Kidney epithelial cell (primary cell): Measurements from ENCODE around the gene TAF7L. TPM values are rescaled to one million over a fixed set of nuclear protein-coding genes. Genes with fewer than 3 reads are reported as not detected.
A peak's percentile ranks its signal among the peaks of the same experiment; 100 is the strongest.
"Not testable (repeated sequence)": the region's sequence is repeated elsewhere in the genome, so short reads cannot be mapped to it uniquely, and the experiment has no call there.

Source experiments
- DNase-seq: peaks from one replicate; pipeline ENCODE4 v3.0.0-alpha.2; 2010; ENCODE audit warnings: low read depth
- H3K27me3 ChIP-seq: 2 replicates; pipeline ENCODE4 v1.6.0; 2011; ENCODE audit warnings: low read length; ENCODE audit not compliant: control insufficient read depth, insufficient read depth
- H3K36me3 ChIP-seq: 2 replicates; pipeline ENCODE4 v1.5.1; 2011; ENCODE audit warnings: low read length; ENCODE audit not compliant: control insufficient read depth, insufficient read depth
- H3K4me3 ChIP-seq: 2 replicates; pipeline ENCODE4 v1.5.1; 2011; ENCODE audit warnings: low read depth, mild to moderate bottlenecking, control low read depth, low read length
- CTCF ChIP-seq: IDR thresholded peaks from 2 replicates; pipeline ENCODE4 v1.5.1; 2011; ENCODE audit warnings: mild to moderate bottlenecking, moderate library complexity, low read length, control low read depth, inconsistent platforms; ENCODE audit not compliant: insufficient read depth, poor library complexity, severe bottlenecking
- total RNA-seq: library from RNA; depleted of rRNA; stranded (reverse); fragments of >200 nt; gene quantifications from 2 replicates; pipeline ENCODE4 v1.2.3, GENCODE V29; 2015

The TAF7L gene
- 0.27 and 0.33 TPM in 2 replicates for total RNA-seq

GRCh38 chrX:101290957-101291603, at the start of gene TAF7L:
Gene TAF7L, minus strand, starts transcription at chrX:101291334. Its CDS starts 3,791 bp downstream, at chrX:101287543.
- no peaks in the 10 kb centered on the region for H3K36me3 ChIP-seq
- peak within 1 kb of the TSS; percentile 17 for H3K4me3 ChIP-seq
- no peak for DNase-seq
- H3K27me3 ChIP-seq, result no peaks in the 10 kb centered on the region
- no peak for TF ChIP-seq CTCF

GRCh38 chrX:101337776-101338271, 46.7 kb upstream of the TAF7L start:
- no peak overlapping the region for H3K4me3 ChIP-seq
- H3K27me3 ChIP-seq, result no peaks in the 10 kb centered on the region
- DNase-seq, result no peak
- no peaks in the 10 kb centered on the region for H3K36me3 ChIP-seq
- TF ChIP-seq CTCF, result no peak

DNA sequence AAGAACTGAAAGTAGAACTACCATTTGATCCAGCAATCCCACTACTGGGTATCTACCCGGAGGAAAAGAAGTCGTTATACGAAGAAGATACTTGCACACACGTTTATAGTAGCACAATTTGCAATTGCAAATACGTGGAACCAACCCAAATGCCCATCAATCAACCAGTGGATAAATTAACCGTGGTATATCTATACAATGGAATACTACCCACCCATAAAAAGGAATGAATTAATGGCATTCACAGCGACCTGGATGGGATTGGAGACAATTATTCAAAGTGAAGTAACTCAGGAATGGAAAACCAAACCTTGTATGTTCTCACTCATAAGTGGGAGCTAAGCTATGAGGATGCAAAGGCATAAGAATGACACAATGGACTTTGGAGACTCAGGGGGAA, 43.2 kb upstream of the TAF7L start:
- H3K4me3 ChIP-seq, H3K36me3 ChIP-seq, H3K27me3 ChIP-seq, DNase-seq: not testable (repeated sequence)

DNA sequence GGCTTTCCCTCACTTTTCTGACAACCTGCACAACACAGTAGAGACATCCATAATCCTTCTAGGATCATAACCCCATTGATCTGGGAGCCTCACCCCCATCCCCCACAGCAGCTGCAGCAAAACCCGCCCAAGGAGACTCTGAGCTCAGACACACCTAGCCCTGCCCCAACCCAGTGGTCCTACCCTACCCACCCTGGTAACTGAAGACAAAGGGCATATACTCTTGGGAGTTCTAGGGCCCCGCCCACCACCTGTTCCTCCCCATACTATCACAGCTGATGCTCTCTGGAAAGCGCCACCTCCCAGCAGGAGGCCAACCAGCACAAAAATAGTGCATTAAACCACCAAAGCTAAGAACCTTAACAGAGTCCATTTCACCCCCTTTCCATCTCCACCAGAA, 35.5 kb upstream of the TAF7L start:
- DNase-seq, H3K27me3 ChIP-seq, H3K4me3 ChIP-seq, H3K36me3 ChIP-seq: not testable (repeated sequence)

DNA sequence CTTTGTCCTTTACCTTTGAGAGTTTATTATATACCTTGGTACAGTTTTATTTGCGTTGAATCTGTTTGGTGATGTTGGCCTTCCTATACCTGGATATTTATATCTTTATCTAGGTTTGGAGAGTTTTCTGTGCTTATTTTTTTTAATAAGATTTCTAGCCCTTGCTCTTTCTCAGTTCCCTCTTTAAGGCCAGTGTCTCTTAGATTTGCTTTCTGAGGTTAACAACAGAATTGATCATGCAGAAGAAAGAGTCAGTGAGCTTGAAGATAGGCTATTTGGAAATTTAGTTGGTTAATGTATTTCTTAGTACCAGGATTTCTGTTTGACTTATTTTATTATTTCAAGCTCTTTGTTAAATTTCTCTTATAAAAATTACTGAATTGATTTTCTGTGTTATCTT, 12.7 kb upstream of the TAF7L start:
- no peak overlapping the region for H3K4me3 ChIP-seq
- TF ChIP-seq CTCF, result no peak
- H3K27me3 ChIP-seq, result no peaks in the 10 kb centered on the region
- no peaks in the 10 kb centered on the region for H3K36me3 ChIP-seq
- no peak for DNase-seq

DNA sequence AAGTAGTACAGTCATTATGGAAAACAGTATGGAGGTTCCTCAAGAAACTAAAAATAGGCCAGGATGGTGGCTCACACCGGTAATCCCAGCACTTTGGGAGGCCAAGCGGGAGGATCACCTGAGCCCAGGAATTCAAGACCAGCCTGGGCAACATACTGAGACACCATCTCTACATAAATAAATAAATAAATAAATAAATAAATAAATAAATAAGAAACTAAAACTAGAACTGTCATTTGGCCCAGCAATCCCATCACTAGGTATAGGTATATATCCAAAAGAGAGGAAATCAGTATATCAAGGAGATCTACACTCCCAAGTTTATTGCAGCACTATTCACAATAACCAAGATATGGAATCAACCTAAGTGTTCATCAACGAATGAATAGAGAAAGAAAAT, 4.5 kb upstream of the TAF7L start:
- H3K27me3 ChIP-seq, DNase-seq, H3K4me3 ChIP-seq, H3K36me3 ChIP-seq: not testable (repeated sequence)

GRCh38 chrX:101287402-101287801, 3.7 kb downstream of the TAF7L start:
- Histone ChIP-seq H3K27me3 (no peaks in the 10 kb centered on the region), H3K4me3 (no peak overlapping the region), H3K36me3 (no peaks in the 10 kb centered on the region)
- TF ChIP-seq CTCF, result peak; percentile 46
- DNase-seq, result peak; percentile 9
